ENCODE data around the gene GPX7. TPM values are rescaled to one million over a fixed set of nuclear protein-coding genes. Genes with fewer than 3 reads are reported as not detected.
A peak's percentile ranks its signal among the peaks of the same experiment; 100 is the strongest.

GPX7 gene
- total RNA-seq, 2 experiments from 2014 or later, result 11.7 to 12.5 TPM

DNA sequence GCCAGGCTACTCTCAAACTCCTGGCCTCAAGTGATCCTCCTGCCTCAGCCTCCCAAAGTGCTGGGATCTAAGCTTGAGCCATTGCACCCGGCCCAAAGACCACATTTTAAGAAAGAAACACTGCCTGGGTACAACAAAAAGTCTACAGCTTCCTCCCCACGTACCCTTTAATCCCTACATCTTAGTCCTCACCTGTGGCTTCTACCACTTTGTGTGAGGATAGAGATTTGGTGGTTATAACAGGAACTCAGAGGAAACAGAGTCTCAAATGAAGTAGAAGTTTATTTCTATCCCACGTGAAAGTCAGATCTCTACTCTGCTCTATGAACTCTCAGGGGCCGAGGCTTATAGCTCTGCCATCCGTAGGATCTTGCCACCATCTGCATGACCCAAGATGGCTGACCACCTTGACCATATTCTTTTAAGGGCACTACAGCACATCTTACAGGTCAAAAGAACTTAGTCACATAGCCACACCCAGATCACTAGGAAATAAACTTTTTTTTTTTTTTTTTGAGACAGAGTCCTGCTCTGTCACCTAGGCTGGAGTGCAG, 13.4 kb downstream of the GPX7 start:
- Mint-ChIP-seq H3K36me3 (ENCODE audit: low read depth) (peaks cover 41% of the 10 kb centered on the region), H3K4me3 (no peak overlapping the region), H3K27ac (peak overlapping the region; percentile 73), H3K27me3 (no peaks in the 10 kb centered on the region), H3K4me1 (ENCODE audit: low read depth) (peaks cover 32% of the 10 kb centered on the region), H3K9me3 (no peaks in the 10 kb centered on the region)
- Histone ChIP-seq H3K9me3 (ENCODE audit: control insufficient read depth in 1 of 2, insufficient read depth in 1 of 2, low read length in 2 of 2) (no peaks in the 10 kb centered on the region), H3K27ac (ENCODE audit: low read depth in 1 of 2, low read length in 2 of 2) (no peak overlapping the region), H3K36me3 (ENCODE audit: insufficient read depth, low read length) (peaks cover 5% of the 10 kb centered on the region), H3K27me3 (ENCODE audit: control insufficient read depth in 1 of 2, insufficient read depth in 2 of 2, low read length in 2 of 2) (no peaks in the 10 kb centered on the region), H3K4me3 (ENCODE audit: low read length) (no peak overlapping the region), H3K4me1 (ENCODE audit: insufficient read depth, low read length) (peaks cover 10% of the 10 kb centered on the region)
- intact Hi-C loops (cut with DNase I, micrococcal nuclease), result no loop called here
- DNase-seq (no peak), ATAC-seq (ENCODE audit: poor library complexity) (no peak)
- ChIA-PET CTCF (interaction anchor here (0.6 to 0.7 kb wide), 3 partner anchors 51 to 1895 kb away, joined by 3 to 5 read pairs (median 3); no protein-coding TSS in a partner anchor), POLR2A (interaction anchor here (0.7 kb wide), 1 partner anchor 22 kb away, joined by 3 read pairs; no protein-coding TSS in a partner anchor)
- TF ChIP-seq, protein P1, sequence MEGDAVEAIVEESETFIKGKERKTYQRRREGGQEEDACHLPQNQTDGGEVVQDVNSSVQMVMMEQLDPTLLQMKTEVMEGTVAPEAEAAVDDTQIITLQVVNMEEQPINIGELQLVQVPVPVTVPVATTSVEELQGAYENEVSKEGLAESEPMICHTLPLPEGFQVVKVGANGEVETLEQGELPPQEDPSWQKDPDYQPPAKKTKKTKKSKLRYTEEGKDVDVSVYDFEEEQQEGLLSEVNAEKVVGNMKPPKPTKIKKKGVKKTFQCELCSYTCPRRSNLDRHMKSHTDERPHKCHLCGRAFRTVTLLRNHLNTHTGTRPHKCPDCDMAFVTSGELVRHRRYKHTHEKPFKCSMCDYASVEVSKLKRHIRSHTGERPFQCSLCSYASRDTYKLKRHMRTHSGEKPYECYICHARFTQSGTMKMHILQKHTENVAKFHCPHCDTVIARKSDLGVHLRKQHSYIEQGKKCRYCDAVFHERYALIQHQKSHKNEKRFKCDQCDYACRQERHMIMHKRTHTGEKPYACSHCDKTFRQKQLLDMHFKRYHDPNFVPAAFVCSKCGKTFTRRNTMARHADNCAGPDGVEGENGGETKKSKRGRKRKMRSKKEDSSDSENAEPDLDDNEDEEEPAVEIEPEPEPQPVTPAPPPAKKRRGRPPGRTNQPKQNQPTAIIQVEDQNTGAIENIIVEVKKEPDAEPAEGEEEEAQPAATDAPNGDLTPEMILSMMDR (IDR thresholded peaks at IDR 0.05), result no peak

DNA sequence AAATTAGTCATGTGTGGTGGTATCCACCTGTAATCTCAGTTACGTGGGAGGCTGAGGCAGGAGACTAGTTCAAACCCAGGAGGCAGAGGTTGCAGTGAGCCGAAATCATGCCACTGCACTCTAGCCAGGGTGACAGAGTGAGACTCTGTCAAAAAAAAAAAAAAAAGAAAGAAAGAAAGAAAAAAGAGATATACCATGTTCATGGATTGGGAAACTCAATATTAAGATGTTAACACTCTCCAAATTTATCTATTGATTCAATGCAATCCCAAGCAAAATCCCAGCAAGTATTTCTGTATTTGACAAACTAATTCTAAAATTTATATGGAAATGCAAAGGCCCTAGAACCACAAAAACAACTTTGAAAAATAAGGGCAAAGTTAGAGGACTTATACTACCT, 19.8 kb downstream of the GPX7 start:
- TF ChIP-seq, protein P1 (IDR thresholded peaks at IDR 0.05), result no peak
- peaks cover 3% of the 10 kb centered on the region for H3K4me1 ChIP-seq (ENCODE audit: insufficient read depth, low read length)
- no peak overlapping the region for H3K27ac ChIP-seq (ENCODE audit: low read depth in 1 of 2, low read length in 2 of 2)
- Mint-ChIP-seq H3K9me3 (no peaks in the 10 kb centered on the region), H3K27me3 (no peaks in the 10 kb centered on the region), H3K27ac (no peak overlapping the region), H3K4me1 (ENCODE audit: low read depth) (peaks cover 19% of the 10 kb centered on the region), H3K36me3 (ENCODE audit: low read depth) (peaks cover 27% of the 10 kb centered on the region), H3K4me3 (no peak overlapping the region)
- CTCF ChIA-PET, result no interaction called here
- no peak overlapping the region for H3K4me3 ChIP-seq (ENCODE audit: low read length)
- ATAC-seq (ENCODE audit: poor library complexity) (no peak), DNase-seq (no peak)
- peaks cover 3% of the 10 kb centered on the region for H3K36me3 ChIP-seq (ENCODE audit: insufficient read depth, low read length)
- H3K9me3 ChIP-seq (ENCODE audit: control insufficient read depth in 1 of 2, insufficient read depth in 1 of 2, low read length in 2 of 2), result peaks cover 0 to 11% of the 10 kb centered on the region in 2 experiments
- no peaks in the 10 kb centered on the region for H3K27me3 ChIP-seq (ENCODE audit: control insufficient read depth in 1 of 2, insufficient read depth in 2 of 2, low read length in 2 of 2)
- intact Hi-C loops (cut with DNase I, micrococcal nuclease), result no loop called here
- POLR2A ChIA-PET, result interaction anchor here (0.7 kb wide), 1 partner anchor 10 kb away, joined by 3 read pairs; no protein-coding TSS in a partner anchor

DNA sequence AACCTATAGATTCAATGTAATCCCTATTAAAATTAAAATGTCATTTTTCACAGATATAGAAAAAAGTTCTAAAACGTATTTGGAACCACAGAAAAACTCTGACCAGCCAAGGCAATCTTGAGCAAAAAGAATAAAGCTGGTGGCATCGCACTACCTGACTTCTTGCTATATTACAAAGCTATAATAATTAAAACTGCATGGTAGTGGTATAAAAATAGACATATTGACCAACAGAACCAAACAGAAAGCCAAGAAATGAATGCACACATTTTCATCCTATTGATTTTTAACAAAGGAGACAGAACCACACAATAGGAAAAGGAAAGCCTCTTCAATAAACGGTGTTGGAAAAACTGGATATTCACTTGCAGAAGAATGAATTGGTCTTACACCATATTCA, 21.6 kb downstream of the GPX7 start:
- Histone ChIP-seq H3K27ac (ENCODE audit: low read depth in 1 of 2, low read length in 2 of 2) (no peak overlapping the region), H3K9me3 (ENCODE audit: control insufficient read depth in 1 of 2, insufficient read depth in 1 of 2, low read length in 2 of 2) (peaks cover 0 to 11% of the 10 kb centered on the region in 2 experiments), H3K36me3 (ENCODE audit: insufficient read depth, low read length) (no peaks in the 10 kb centered on the region), H3K4me3 (ENCODE audit: low read length) (no peak overlapping the region), H3K4me1 (ENCODE audit: insufficient read depth, low read length) (peaks cover 3% of the 10 kb centered on the region), H3K27me3 (ENCODE audit: control insufficient read depth in 1 of 2, insufficient read depth in 2 of 2, low read length in 2 of 2) (no peaks in the 10 kb centered on the region)
- intact Hi-C loops (cut with DNase I, micrococcal nuclease), result no loop called here
- Mint-ChIP-seq H3K4me3 (no peak overlapping the region), H3K4me1 (ENCODE audit: low read depth) (peaks cover 17% of the 10 kb centered on the region), H3K27ac (no peak overlapping the region), H3K9me3 (no peaks in the 10 kb centered on the region), H3K36me3 (ENCODE audit: low read depth) (peaks cover 13% of the 10 kb centered on the region), H3K27me3 (no peaks in the 10 kb centered on the region)
- CTCF ChIA-PET, result no interaction called here
- POLR2A ChIA-PET, result no interaction called here
- ATAC-seq (ENCODE audit: poor library complexity) (no peak), DNase-seq (no peak)
- TF ChIP-seq, protein P1 (IDR thresholded peaks at IDR 0.05), result no peak

Measured in CD4-positive, alpha-beta T cell (primary cell).